Amniotic epithelial cell (primary cell): ENCODE results near the gene TMEM63C.
"Not testable (repeated sequence)": the region's sequence is repeated elsewhere in the genome, so short reads cannot be mapped to it uniquely, and the experiment has no call there.

Source experiments
- DNase-seq: peaks from one replicate; pipeline ENCODE4 v3.0.0-alpha.2; 2010; ENCODE audit warnings: low read depth

TMEM63C gene

GRCh38 chr14:77276295-77276935 lies 94.8 kb downstream of the TMEM63C start:
- DNase-seq: no peak

- DNase-seq: no peak
These were observed 95.4 kb downstream of the TMEM63C start for GRCh38 chr14:77276959-77277358.

DNA sequence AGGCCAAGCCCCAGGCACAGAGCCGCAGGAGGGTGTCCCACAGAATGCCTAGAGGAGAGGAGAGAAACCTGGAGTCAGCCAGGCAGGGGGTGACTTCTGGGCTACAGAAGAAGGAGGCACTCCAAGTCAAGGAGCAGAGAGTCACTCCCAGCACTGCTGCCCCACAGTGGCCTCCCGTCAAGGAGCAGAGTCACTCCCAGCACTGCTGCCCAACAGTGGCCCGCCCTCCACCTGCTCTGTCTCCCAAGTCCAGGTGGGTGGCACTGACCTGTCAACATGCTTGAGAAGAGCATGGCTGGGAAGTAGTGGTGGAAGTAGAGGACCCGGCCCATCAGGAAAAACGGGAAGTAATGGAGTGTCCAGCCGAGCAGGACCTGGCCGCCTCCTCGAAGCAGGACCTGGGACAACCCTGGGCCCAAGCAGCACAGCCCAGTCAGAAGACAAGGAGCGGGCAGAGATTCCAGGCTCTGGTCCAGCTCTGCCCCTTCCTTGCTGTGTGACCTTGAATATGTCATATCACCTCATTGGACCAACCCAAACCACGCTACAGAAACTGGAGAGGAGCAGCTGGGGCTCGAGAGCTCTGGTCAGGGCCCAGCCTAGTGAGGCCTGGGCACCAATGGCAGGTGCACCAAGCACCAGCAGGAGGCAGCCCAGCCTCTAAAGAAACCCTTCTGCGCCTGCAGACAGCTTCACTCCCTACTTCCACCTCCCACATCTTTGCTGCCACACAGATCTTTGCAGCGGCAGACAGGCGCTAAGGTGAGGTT lies 97.0 kb downstream of the TMEM63C start:
- DNase-seq: no peak

DNA sequence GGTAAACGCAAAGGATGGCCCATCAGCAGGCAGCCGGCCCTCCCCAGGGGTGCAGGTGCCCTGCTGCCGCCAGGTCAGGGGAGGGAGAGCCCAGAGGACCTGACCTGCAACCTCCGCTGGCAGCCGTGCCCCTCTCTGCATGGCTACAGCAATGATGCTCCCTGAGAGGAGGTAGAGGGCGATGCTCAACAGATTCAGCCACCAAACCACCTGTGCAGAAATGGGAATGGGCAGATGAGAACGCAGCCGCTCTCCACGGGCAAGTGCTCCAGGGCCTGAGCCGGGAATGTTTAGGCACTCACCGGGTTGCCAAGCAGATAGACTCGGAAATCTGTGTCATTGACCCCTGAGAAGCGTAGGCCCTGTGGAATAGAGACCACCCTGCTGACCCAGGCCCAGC lies 98.1 kb downstream of the TMEM63C start:
- DNase-seq: no peak

GRCh38 chr14:77280921-77281320 lies 99.3 kb downstream of the TMEM63C start:
- DNase-seq: not testable (repeated sequence)

DNA sequence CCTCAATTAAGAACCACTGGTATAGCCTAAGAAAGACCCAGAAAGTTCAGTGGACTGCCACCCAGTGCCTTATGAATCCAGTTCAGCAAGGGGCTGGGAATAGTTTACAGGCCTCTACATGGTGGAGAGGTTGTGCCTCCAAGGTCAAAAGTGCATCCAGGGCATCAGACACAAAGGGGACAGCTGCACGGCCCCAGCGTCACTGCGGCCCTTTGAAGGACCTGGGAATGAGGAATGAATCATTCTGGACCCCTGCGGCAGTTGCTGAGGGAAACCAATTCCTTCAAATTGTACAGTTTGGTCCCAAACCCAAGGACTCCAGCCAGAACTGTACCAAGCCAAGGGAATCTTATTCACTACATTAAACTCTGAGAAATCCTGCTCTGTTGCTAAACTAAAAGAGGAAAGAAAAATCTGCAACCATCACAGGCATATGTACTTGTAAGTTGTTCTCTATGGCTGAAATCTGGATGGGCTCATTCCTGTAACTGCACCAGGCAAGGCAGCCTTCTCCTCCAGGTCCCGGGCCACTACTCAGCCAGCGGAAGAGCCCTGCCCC lies 100.3 kb downstream of the TMEM63C start:
- DNase-seq: no peak

GRCh38 chr14:77284066-77284465 lies 102.5 kb downstream of the TMEM63C start:
- no peak for DNase-seq

DNA sequence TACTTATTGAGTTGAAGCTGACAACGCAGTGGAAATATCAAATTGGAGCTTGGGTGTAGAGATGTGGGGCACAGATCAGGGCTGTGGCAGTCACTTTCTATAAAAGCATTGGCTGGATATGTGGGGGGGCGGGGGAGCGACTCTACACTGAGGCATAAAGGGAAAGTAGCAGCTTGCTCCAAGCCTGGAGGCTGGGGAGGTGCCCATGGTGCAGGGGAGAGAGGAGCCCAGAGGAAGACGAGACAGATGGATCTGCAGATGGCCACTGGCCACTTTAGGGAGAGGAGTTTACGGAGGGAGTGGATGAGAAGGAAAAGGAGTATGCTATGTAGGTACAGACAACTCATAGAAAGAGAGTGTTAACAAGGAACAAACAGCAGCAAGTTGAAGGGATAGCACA lies 102.9 kb downstream of the TMEM63C start:
- no peak for DNase-seq

- DNase-seq: no peak
These were observed 105.0 kb downstream of the TMEM63C start for GRCh38 chr14:77286576-77286975.

DNA sequence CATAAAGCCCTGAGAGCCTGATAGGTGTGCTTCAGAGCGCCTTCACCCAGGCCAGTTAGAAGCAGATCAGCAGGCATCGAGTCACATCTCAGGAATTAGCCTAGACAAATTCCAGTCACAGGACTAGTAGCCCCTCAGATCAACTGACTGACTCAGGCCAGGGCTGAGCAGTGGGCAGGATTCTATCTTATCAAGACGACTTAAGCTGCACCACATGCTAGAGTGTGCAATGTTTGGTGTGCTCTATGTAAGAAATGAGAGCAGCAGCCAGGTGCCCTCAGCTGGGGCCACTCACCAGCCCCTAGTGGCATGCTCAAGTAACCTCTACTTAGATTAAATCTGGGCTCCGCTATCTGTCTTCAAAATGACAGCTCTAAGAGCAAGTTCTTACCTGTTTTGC lies 109.1 kb downstream of the TMEM63C start:
- peak; percentile 80 for DNase-seq

DNA sequence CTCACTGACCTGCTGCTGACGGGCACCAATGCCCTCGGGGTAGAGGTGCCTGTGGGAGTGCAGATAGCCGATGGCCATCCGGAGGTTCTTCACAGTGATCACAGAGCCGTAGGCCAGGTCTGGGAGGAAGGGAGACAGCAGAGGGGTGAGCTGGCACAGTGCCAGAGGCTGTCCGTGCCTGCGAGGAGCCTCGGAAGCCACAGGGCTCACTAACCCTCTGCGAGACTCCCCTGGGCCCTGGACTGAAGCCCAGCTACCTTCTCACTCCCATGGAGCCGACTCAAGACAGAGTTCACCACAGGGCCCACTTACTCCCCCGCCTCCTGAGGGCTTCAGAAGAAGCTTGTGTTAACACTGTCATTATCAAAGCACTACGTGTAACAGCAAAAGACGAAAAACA lies 114.6 kb downstream of the TMEM63C start:
- no peak for DNase-seq

DNA sequence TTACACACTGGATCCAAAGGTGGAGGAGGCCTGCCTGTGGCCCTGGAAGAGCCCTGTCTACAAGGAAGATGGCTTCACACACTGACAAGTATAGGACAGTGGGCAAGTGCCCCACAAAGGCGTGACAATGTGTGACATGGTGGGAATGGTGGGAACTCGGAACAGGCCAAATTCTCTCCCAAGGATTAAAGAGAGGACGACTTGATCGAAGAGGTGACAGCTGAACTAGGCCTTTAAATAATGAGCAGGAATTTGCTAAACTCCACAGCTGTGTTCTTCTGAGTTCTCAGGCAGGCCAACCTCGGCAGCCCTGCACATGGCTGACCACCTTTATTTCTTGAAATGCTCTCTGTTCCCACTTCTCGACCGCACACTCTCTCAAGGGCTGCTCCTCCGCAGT lies 115.3 kb downstream of the TMEM63C start:
- DNase-seq: no peak

- no peak for DNase-seq
These were observed 118.2 kb downstream of the TMEM63C start for GRCh38 chr14:77299771-77300170.

- DNase-seq: peak; percentile 84
These were observed 119.5 kb downstream of the TMEM63C start for GRCh38 chr14:77301103-77301502.

DNA sequence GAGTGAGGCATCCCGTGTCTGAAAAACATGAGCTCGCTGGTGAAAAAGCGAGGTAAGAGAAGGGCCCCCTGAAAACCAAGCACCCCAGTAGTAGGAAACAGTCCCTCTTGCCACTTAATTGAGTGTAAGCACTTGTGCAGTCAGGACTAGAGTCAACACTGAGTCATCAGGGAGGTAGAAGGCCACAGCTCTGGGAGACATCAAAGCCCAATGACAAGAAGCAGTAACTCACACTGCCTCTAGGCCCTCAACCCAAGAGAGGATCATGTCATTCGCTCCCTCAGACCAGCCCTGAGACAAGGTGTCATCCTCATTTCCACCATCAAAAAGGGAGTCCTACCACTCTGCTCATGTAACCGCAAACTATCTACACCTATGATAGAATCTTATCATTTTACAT lies 121.3 kb downstream of the TMEM63C start:
- DNase-seq: peak; percentile 84

- peak; percentile 98 for DNase-seq
These were observed 122.0 kb downstream of the TMEM63C start for GRCh38 chr14:77303417-77304156.

DNA sequence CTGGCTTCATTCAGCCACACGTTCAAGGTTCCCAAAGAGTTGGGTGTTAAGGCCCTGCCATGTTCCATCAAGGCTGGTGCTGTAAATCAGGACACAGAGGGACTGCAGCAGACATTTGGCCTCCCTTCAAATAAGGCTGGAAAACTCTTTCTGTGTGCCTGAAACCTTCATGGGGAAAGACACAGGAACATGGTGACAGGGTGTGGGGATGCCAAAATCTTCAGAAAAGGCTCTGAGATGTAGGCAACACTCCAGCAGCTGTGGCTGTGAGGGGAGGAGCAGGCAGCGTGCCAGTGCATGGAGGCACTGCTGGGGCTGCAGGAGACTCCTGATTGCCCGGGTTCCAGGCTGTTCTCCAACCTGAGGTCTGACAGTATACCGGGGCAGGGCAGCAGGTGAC lies 124.1 kb downstream of the TMEM63C start:
- DNase-seq: no peak

DNA sequence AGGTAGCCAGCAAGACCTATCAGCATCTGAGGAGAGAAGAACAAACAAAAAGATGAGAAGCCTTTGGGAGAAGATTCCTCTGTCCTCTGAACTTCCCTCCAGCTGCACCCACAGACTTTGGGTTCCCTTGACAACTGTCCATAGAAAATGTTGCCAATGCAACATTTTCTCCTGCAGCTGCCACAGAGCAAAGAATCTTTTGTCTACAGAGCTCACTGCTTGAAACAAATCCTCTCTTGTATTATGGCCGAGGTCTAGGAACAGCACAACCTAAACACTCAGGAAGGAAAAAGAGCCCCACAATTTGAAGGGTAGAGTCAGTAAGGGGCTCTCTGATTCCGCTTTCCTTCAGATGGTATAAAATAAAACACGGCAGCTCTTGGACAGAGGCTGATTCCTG lies 124.8 kb downstream of the TMEM63C start:
- DNase-seq: no peak

DNA sequence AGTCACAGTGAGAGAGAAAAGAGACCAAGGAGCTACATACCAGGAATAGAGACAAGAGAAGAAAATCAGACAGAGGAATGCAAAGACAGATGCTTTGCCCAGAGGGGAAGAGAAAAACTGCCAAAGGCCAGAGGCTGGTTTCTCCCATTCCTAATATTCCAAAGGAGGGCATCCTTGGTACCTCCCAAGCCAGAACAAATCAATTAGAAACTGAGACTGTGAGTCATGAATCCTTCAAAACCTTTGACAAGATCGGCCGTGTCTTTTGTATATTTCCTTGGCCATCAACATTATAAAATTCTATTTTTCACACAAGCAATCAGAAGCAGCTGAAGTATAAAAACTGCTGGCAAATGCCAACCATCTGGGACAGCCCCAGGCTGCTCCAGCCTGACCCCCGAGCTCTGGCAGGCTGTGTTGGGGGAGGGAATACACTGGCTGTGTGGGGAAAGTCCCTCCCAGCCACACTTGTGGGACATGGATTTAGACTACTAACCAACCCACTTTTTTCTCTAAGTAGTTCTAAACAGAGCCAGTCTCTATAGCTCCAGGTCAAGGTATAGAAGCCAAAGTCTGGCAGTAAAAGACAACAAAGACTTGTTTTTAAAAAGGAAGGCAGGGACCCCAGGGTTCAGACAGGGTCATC lies 125.4 kb downstream of the TMEM63C start:
- no peak for DNase-seq
